NCI-H1417 treated with DMSO at 0.1 percent for 48 hours (cell line): ENCODE measurements around the gene MRPS23.

Source experiments
- DNase-seq: peaks from one replicate; lab custom pipeline; 2025; lab: John Stamatoyannopoulos, UW

The MRPS23 gene

DNA sequence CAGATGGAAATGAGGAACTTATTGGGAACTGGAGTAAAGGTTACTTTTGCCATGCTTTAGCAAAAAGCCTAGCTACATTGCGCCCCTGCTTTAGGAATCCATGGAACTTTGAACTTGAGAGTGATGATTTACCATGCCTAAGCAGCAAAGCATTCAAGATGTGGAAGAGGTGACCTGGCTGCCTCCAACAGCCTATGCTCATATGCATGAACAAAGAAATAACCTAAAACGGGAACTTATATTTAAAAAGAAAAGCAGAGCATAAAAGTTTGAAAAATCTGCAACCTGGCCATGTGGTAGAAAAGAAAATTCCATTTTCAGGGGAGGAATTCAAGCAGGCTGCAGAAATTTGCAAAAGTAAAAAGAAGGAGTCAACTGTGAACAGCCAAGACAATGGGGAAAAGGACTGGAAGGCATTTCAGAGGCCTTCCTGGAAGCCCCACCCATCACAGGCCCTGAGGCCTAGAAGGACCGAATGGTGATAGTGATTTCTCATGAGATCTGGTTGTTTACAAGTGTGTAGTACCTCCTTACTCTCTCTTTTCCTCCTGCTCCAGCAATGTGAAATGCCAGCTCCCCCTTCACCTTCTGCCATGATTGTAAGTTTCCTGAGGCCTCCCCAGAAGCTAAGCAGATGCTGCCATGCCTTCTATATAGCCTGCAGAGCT, 48.7 kb downstream of the MRPS23 start:
- DNase-seq: no peak

DNA sequence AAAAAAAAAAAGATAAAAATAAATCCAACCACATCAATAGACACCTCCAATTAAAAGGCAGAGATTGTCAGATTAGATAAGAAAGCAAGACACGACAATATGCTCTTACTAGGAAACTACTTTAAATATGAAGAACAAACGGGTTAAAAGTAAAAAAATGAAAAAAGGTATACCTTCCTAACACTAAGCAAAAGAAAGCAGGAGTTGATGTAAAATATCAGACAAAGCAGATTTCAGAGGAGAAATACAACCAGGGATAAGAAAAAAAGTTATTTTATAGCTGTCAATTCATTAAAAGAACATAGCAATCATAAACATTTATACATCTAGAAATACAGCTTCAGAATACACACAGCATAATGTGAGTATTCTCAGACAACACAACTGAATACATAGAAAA, 55.0 kb downstream of the MRPS23 start:
- no peak for DNase-seq

- DNase-seq: no peak
These were observed 61.1 kb downstream of the MRPS23 start for GRCh38 chr17:57788725-57789124.

DNA sequence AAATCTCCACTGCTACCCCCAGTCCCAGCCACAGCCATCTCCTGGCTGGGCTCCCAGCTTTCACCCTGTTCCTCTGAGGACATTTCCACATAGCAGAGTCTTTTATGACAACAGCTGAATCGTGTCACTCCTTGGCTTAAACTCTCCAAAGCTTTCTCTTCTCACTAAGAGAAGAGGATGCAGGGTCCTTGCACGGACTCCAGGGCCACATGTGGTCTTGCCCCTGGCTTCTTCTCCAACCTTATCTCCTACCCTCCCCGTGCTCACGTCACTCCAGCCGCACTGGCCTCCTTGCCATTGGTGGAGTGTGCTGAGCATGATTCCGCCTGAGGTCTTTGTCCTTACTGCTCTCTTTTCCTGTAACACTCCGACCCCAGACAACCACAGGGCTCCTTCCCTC, 64.8 kb downstream of the MRPS23 start:
- no peak for DNase-seq
